Measurements from ENCODE around the gene DHX9. TPM values are rescaled to one million over a fixed set of nuclear protein-coding genes. Genes with fewer than 3 reads are reported as not detected.

The DHX9 gene
- polyA plus RNA-seq, 2 of the 4 experiments (the other 2 are of a cell fraction): 205 to 247 TPM

DNA sequence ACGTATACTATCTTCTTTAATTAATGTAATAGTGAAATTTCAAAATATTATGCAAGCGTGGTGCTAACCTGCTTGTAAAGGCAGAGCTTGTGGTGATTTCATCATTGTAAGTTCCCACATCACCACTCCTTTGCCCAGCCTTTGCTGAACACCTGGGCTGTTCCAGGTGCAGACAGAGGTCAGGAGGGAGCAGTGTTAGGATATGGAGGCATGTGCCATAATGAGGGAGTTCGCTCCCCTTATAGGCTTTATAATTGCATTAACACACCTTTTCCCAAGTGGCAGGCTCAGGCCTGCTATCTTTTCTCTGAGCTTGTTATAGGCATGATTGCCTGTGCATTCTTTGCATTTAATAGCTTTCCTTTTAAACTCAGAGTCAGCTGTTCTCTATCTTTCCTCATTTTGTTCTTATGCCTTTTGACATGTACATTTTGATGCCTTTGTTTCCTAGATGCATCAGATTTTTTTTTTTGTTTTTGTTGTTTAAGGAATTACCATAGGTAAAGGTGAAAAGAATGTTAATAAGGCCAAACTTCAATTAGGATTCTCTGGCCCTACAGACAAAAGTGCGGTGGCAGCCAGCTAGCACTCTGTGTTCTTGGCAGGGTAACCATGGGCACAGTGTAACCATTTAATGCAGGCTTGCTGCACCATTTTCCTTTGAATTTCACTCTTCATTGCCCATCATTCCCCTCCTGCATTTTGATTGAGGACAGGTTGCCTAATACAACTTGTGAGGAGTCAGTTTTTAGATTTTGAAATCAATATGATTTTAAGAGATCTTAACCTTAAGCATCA lies 36.9 kb upstream of the DHX9 start (continued):
- TF ChIP-seq, protein P1, sequence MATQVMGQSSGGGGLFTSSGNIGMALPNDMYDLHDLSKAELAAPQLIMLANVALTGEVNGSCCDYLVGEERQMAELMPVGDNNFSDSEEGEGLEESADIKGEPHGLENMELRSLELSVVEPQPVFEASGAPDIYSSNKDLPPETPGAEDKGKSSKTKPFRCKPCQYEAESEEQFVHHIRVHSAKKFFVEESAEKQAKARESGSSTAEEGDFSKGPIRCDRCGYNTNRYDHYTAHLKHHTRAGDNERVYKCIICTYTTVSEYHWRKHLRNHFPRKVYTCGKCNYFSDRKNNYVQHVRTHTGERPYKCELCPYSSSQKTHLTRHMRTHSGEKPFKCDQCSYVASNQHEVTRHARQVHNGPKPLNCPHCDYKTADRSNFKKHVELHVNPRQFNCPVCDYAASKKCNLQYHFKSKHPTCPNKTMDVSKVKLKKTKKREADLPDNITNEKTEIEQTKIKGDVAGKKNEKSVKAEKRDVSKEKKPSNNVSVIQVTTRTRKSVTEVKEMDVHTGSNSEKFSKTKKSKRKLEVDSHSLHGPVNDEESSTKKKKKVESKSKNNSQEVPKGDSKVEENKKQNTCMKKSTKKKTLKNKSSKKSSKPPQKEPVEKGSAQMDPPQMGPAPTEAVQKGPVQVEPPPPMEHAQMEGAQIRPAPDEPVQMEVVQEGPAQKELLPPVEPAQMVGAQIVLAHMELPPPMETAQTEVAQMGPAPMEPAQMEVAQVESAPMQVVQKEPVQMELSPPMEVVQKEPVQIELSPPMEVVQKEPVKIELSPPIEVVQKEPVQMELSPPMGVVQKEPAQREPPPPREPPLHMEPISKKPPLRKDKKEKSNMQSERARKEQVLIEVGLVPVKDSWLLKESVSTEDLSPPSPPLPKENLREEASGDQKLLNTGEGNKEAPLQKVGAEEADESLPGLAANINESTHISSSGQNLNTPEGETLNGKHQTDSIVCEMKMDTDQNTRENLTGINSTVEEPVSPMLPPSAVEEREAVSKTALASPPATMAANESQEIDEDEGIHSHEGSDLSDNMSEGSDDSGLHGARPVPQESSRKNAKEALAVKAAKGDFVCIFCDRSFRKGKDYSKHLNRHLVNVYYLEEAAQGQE (IDR thresholded peaks at IDR 0.05): no peak
- TF ChIP-seq CEBPB (IDR thresholded peaks at IDR 0.05): no peak

DNA sequence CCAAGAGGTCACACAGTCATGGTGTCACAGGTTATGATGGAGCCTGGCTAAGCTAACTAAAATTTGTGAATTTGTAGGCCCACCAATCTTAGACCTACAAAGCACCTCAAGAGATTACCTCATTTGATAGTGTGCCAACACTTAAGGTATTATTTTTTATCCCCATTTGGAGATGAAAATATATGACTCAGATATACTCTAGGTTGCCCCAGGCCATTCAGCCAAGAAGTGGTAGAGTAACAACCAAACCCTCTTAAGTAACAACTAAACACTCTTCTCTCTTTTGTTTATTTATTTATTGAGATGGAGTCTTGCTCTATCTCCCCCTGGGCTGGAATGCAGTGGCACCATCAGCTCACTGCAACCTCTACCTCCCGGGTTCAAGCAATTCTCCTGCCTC lies 35.3 kb upstream of the DHX9 start:
- POLR2A ChIA-PET: no interaction called here
- WGBS (ENCODE audit: missing lambda C conversion rate): 89% methylated on average over 1 of the region's 1 CpG
- FAIRE-seq (no peak), DNase-seq (ENCODE audit: low read depth in 1 of 2, low spot score in 1 of 2) (no peak), ATAC-seq (no peak)
- Histone ChIP-seq H3K4me2 (no peak overlapping the region), H3K4me3 (no peak overlapping the region), H3K4me1 (no peaks in the 10 kb centered on the region), H3K9me3 (no peaks in the 10 kb centered on the region), H3K27ac (no peak overlapping the region)
- TF ChIP-seq MAZ (IDR thresholded peaks at IDR 0.05; ENCODE audit: borderline replicate concordance, low read depth, low read length): no peak
- TF ChIP-seq, protein P2, sequence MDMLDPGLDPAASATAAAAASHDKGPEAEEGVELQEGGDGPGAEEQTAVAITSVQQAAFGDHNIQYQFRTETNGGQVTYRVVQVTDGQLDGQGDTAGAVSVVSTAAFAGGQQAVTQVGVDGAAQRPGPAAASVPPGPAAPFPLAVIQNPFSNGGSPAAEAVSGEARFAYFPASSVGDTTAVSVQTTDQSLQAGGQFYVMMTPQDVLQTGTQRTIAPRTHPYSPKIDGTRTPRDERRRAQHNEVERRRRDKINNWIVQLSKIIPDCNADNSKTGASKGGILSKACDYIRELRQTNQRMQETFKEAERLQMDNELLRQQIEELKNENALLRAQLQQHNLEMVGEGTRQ (IDR thresholded peaks at IDR 0.05): no peak
- no peak for TF ChIP-seq SMC3 (IDR thresholded peaks at IDR 0.05)
- no peak for TF ChIP-seq EHF (CRISPR knock-in tag; IDR thresholded peaks at IDR 0.05)
- TF ChIP-seq CBX2 (IDR thresholded peaks at IDR 0.05; ENCODE audit: borderline replicate concordance, low read depth): no peak
- TF ChIP-seq HOXB13 (CRISPR knock-in tag; IDR thresholded peaks at IDR 0.05; ENCODE audit: low read depth): no peak
- TF ChIP-seq NFE2L2 (conservative IDR thresholded peaks at IDR 0.05; ENCODE audit: low read length): no peak
- no peak for TF ChIP-seq HOXA7 (CRISPR knock-in tag; IDR thresholded peaks at IDR 0.05)
- CTCF ChIA-PET: interaction anchor here (0.6 kb wide), 1 partner anchor 419 kb away, joined by 4 read pairs; no protein-coding TSS in a partner anchor

DNA sequence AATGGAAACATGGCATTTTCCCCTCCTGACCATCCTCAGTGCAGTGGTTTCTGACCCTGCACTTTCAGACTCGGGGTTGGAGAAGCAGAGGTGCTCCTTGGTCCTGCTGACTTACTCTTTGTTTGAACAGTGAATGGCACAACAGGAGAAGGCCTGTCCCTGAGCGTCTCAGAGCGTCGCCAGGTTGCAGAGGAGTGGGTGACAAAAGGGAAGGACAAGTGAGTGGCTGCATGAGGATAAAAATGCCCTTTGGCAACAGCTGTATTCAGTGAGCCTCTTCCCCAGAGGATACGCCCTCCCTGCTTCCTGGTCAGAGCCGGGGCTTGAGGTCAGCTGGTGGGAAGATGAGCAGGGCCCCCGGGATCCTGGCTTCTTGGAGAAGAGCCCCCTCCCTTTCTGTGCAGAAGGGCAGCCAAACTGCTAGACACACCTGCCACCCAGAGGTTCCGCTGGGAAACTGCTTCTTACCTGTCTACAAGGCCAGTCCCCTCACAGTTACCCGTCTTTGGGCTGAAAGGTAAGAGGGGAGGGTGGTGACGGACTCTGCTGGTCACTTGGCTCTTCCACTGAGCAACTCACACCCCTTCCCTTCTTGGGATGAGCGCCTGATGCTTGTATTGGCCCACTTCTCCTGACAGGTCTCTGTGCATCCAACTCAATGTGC lies 33.0 kb upstream of the DHX9 start:
- ChIA-PET POLR2A (no interaction called here), CTCF (interaction anchor here (1.4 kb wide), 1 partner anchor 205 kb away, joined by 3 read pairs; no protein-coding TSS in a partner anchor)
- Histone ChIP-seq H3K9me3 (peaks cover 3% of the 10 kb centered on the region; the same call in 1 of the 3 replicates), H3K4me2 (no peak overlapping the region), H3K4me1 (no peaks in the 10 kb centered on the region), H3K27ac (no peak overlapping the region), H3K4me3 (no peak overlapping the region)
- no peak for DNase-seq (ENCODE audit: low read depth in 1 of 2, low spot score in 1 of 2)
- TF ChIP-seq CEBPB (IDR thresholded peaks at IDR 0.05) (no peak), RAD21 (conservative IDR thresholded peaks at IDR 0.05 in 1 of 2, IDR thresholded peaks at IDR 0.05 in 1 of 2) (peak in 1 of 2 experiments; percentile 13; a peak in 1 of 5 replicates)
- FAIRE-seq: no peak
- 53% methylated on average over 10 of the region's 11 CpGs for WGBS (ENCODE audit: missing lambda C conversion rate)
- ATAC-seq: peak in 1 of 2 experiments; percentile 54; a peak in 2 of 6 replicates

DNA sequence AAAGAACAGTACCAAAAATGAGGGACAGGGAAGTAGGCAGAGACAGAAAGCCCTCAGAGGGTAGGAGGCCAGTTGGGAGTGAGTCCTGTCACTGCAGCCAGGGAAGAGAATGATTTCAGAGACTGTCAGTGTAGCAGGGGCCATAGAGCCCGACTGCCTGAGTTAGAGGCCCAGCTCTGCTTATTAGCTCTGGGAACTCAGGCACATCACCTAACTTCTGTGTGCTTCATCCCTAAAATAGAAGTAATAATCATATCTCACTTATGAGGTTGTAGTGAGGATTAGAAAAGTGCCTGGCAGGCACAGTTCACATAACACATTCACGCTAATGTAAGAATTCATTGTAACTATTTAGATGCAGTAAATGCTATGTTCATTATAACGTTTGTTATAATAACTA lies 31.2 kb upstream of the DHX9 start:
- Histone ChIP-seq H3K4me2 (no peak overlapping the region), H3K9me3 (peaks cover 3% of the 10 kb centered on the region; the same call in 1 of the 3 replicates), H3K27ac (no peak overlapping the region), H3K4me3 (no peak overlapping the region), H3K4me1 (no peaks in the 10 kb centered on the region)
- FAIRE-seq (no peak), DNase-seq (ENCODE audit: low read depth in 1 of 2, low spot score in 1 of 2) (no peak), ATAC-seq (no peak)
- 37% methylated on average over 3 of the region's 3 CpGs for WGBS (ENCODE audit: missing lambda C conversion rate)
- CTCF ChIA-PET: interaction anchor here (0.6 kb wide), 1 partner anchor 31 kb away, joined by 5 read pairs; no protein-coding TSS in a partner anchor
- POLR2A ChIA-PET: no interaction called here
- TF ChIP-seq POLR2A (IDR thresholded peaks at IDR 0.05; ENCODE audit: low read length) (no peak), NFE2L2 (conservative IDR thresholded peaks at IDR 0.05; ENCODE audit: low read length) (no peak), BHLHE40 (IDR thresholded peaks at IDR 0.05; ENCODE audit: low read depth, low read length) (no peak)
- TF ChIP-seq, protein P3, sequence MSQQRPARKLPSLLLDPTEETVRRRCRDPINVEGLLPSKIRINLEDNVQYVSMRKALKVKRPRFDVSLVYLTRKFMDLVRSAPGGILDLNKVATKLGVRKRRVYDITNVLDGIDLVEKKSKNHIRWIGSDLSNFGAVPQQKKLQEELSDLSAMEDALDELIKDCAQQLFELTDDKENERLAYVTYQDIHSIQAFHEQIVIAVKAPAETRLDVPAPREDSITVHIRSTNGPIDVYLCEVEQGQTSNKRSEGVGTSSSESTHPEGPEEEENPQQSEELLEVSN (IDR thresholded peaks at IDR 0.05; ENCODE audit: borderline replicate concordance, low read depth): no peak
- TF ChIP-seq, protein P4, sequence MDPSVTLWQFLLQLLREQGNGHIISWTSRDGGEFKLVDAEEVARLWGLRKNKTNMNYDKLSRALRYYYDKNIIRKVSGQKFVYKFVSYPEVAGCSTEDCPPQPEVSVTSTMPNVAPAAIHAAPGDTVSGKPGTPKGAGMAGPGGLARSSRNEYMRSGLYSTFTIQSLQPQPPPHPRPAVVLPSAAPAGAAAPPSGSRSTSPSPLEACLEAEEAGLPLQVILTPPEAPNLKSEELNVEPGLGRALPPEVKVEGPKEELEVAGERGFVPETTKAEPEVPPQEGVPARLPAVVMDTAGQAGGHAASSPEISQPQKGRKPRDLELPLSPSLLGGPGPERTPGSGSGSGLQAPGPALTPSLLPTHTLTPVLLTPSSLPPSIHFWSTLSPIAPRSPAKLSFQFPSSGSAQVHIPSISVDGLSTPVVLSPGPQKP (IDR thresholded peaks at IDR 0.05; ENCODE audit: low read depth, low read length): no peak
